Neuronal stem cell (in vitro differentiated cells): Measurements from ENCODE around the gene ZSCAN25.
A peak's percentile ranks its signal among the peaks of the same experiment; 100 is the strongest.

Experiments used
- DNase-seq: peaks from one replicate; pipeline ENCODE4 v3.0.0-alpha.2; 2013; ENCODE audit warnings: low spot score
- H2AFZ ChIP-seq: one replicate; pipeline ENCODE4 v1.6.1; 2013; ENCODE audit warnings: mild to moderate bottlenecking, low read length, inconsistent platforms
- H2AK5ac ChIP-seq: 2 replicates; pipeline ENCODE4 v1.6.1; 2013; ENCODE audit warnings: low read depth, mild to moderate bottlenecking, inconsistent platforms, low read length, moderate library complexity, mixed read lengths
- H2BK120ac ChIP-seq: 2 replicates; pipeline ENCODE4 v1.6.1; 2013; ENCODE audit warnings: low read depth, mild to moderate bottlenecking, inconsistent platforms, low read length, moderate library complexity, mixed read lengths
- H2BK12ac ChIP-seq: one replicate; pipeline ENCODE4 v1.6.1; 2013; ENCODE audit warnings: low read length, inconsistent platforms
- H2BK15ac ChIP-seq: 2 replicates; pipeline ENCODE4 v1.6.1; 2013; ENCODE audit warnings: mild to moderate bottlenecking, low read length, inconsistent platforms, mixed read lengths
- H2BK5ac ChIP-seq: one replicate; pipeline ENCODE4 v1.6.1; 2013; ENCODE audit warnings: inconsistent platforms, mild to moderate bottlenecking, low read length, moderate library complexity
- H3K14ac ChIP-seq: one replicate; pipeline ENCODE4 v1.6.1; 2013; ENCODE audit warnings: low read length, inconsistent platforms
- H3K18ac ChIP-seq: 2 replicates; pipeline ENCODE4 v1.6.1; 2013; ENCODE audit warnings: low read length, inconsistent platforms
- H3K23ac ChIP-seq: 2 replicates; pipeline ENCODE4 v1.6.1; 2013; ENCODE audit warnings: low read depth, mild to moderate bottlenecking, mixed read lengths, low read length, inconsistent platforms; ENCODE audit not compliant: poor library complexity
- H3K27ac ChIP-seq: replicated peaks from 3 replicates; pipeline ENCODE4 v1.5.1; 2013; ENCODE audit warnings: low read length, inconsistent platforms
- H3K27me3 ChIP-seq, 3 experiments: 2 replicates each; pipeline ENCODE4 v1.6.1; 2013; ENCODE audit warnings: low read length in 3 of 3, mild to moderate bottlenecking in 2 of 3, inconsistent platforms in 1 of 3, low read depth in 1 of 3, mixed read lengths in 1 of 3, moderate library complexity in 1 of 3; ENCODE audit not compliant: control insufficient read depth in 3 of 3, insufficient read depth in 3 of 3
- H3K36me3 ChIP-seq, 2 donors: replicated peaks in 1 of 2; 2 replicates each; pipeline ENCODE4 v1.6.1; 2013; ENCODE audit warnings: low read length in 2 of 2; ENCODE audit not compliant: control insufficient read depth in 2 of 2, insufficient read depth in 2 of 2
- H3K4ac ChIP-seq: 2 replicates; pipeline ENCODE4 v1.6.1; 2013; ENCODE audit warnings: inconsistent platforms, mild to moderate bottlenecking, low read length, moderate library complexity
- H3K4me1 ChIP-seq, 2 donors: 1 replicate in 1 of 2; 2 replicates in 1 of 2; pipeline ENCODE4 v1.6.1; 2013; ENCODE audit warnings: low read length in 2 of 2, low read depth in 1 of 2; ENCODE audit not compliant: control insufficient read depth in 2 of 2, insufficient read depth in 1 of 2
- H3K4me2 ChIP-seq: one replicate; pipeline ENCODE4 v1.6.1; 2013; ENCODE audit warnings: mild to moderate bottlenecking, low read length, inconsistent platforms; ENCODE audit not compliant: insufficient read depth, poor library complexity, severe bottlenecking
- H3K4me3 ChIP-seq, 2 donors: 2 replicates each; pipeline ENCODE4 v1.5.1; 2013; ENCODE audit warnings: low read length in 2 of 2, mild to moderate bottlenecking in 2 of 2, inconsistent platforms in 1 of 2, moderate library complexity in 1 of 2
- H3K79me1 ChIP-seq: one replicate; pipeline ENCODE4 v1.6.1; 2013; ENCODE audit warnings: low read depth, mild to moderate bottlenecking, inconsistent platforms, low read length, moderate library complexity
- H3K9ac ChIP-seq: one replicate; pipeline ENCODE4 v1.6.1; 2013; ENCODE audit warnings: mild to moderate bottlenecking, low read depth, low read length, inconsistent platforms; ENCODE audit not compliant: poor library complexity
- H3K9me3 ChIP-seq, 2 donors: replicated peaks in 1 of 2; 2 replicates each; pipeline versions ENCODE3 to v1.6.1; 2013; ENCODE audit warnings: low read length in 2 of 2, mild to moderate bottlenecking in 2 of 2, inconsistent platforms in 1 of 2, low read depth in 1 of 2, mixed read lengths in 1 of 2, moderate library complexity in 1 of 2; ENCODE audit not compliant: control insufficient read depth in 2 of 2, insufficient read depth in 1 of 2
- H4K8ac ChIP-seq: one replicate; pipeline ENCODE4 v1.6.1; 2013; ENCODE audit warnings: low read depth, mild to moderate bottlenecking, inconsistent platforms, low read length, moderate library complexity
- H4K91ac ChIP-seq: one replicate; pipeline ENCODE4 v1.6.1; 2013; ENCODE audit warnings: low read length, low read depth, mild to moderate bottlenecking, inconsistent platforms; ENCODE audit not compliant: poor library complexity
- WGBS, 2 donors: extraction: QIAGEN DNeasy Blood & Tissue Kit; methylation state at CpG; one replicate each; pipeline ENCODE4 v1.1.7; 2013; ENCODE audit warnings: missing lambda C conversion rate in 2 of 2, mixed read lengths in 1 of 2; ENCODE audit not compliant: insufficient read length in 2 of 2, insufficient replicate concordance in 1 of 2; ENCODE audit errors: extremely low coverage in 2 of 2; 5-methylcytosine and 5-hydroxymethylcytosine counted together

Gene ZSCAN25

GRCh38 chr7:99623091-99623693 lies 6.4 kb downstream of the ZSCAN25 start:
- H3K4me2 ChIP-seq: no peak overlapping the region
- no peak for DNase-seq
- H3K27me3 ChIP-seq: no peaks in the 10 kb centered on the region
- no peak overlapping the region for H3K4ac ChIP-seq
- no peak overlapping the region for H3K4me3 ChIP-seq
- no peaks in the 10 kb centered on the region for H3K4me1 ChIP-seq
- H3K9ac ChIP-seq: no peak overlapping the region
- H2AK5ac ChIP-seq: no peak overlapping the region
- no peaks in the 10 kb centered on the region for H3K9me3 ChIP-seq
- no peak overlapping the region for H2BK5ac ChIP-seq
- no peak overlapping the region for H4K91ac ChIP-seq
- no peak overlapping the region for H2BK12ac ChIP-seq
- no peak overlapping the region for H4K8ac ChIP-seq
- peaks cover 61 to 99% of the 10 kb centered on the region in 2 donors for H3K36me3 ChIP-seq
- H2BK15ac ChIP-seq: no peak overlapping the region
- H3K18ac ChIP-seq: no peak overlapping the region
- H2BK120ac ChIP-seq: no peak overlapping the region
- no peak overlapping the region for H3K14ac ChIP-seq
- no peak overlapping the region for H2AFZ ChIP-seq
- no peak overlapping the region for H3K23ac ChIP-seq
- no CpG with 5 or more reads among the region's 7 CpGs for WGBS, 2 donors
- no peak overlapping the region for H3K27ac ChIP-seq
- H3K79me1 ChIP-seq: peaks cover 2% of the 10 kb centered on the region

GRCh38 chr7:99623702-99624447 lies 7.1 kb downstream of the ZSCAN25 start:
- Histone ChIP-seq H3K9ac (no peak overlapping the region), H3K4me3 (no peak overlapping the region), H4K8ac (no peak overlapping the region), H3K4me1 (no peaks in the 10 kb centered on the region), H3K23ac (no peak overlapping the region), H3K4me2 (no peak overlapping the region), H3K14ac (no peak overlapping the region), H4K91ac (no peak overlapping the region), H2AFZ (no peak overlapping the region), H3K18ac (no peak overlapping the region), H2BK120ac (no peak overlapping the region), H2BK12ac (no peak overlapping the region), H3K9me3 (no peaks in the 10 kb centered on the region), H3K27me3 (no peaks in the 10 kb centered on the region), H3K79me1 (peaks cover 2% of the 10 kb centered on the region), H3K36me3 (peaks cover 58 to 99% of the 10 kb centered on the region in 2 donors), H2BK5ac (no peak overlapping the region), H2BK15ac (no peak overlapping the region), H3K27ac (no peak overlapping the region), H2AK5ac (no peak overlapping the region), H3K4ac (no peak overlapping the region)
- WGBS, 2 donors: no CpG with 5 or more reads among the region's 9 CpGs
- DNase-seq: no peak

GRCh38 chr7:99624484-99624883 lies 7.7 kb downstream of the ZSCAN25 start:
- Histone ChIP-seq H3K27me3 (no peaks in the 10 kb centered on the region), H2AFZ (no peak overlapping the region), H3K14ac (no peak overlapping the region), H3K36me3 (peaks cover 59 to 99% of the 10 kb centered on the region in 2 donors), H2BK5ac (no peak overlapping the region), H3K9ac (peak overlapping the region; percentile 39), H2BK15ac (no peak overlapping the region), H3K4me2 (no peak overlapping the region), H2AK5ac (no peak overlapping the region), H3K9me3 (no peaks in the 10 kb centered on the region), H2BK12ac (no peak overlapping the region), H2BK120ac (no peak overlapping the region), H3K27ac (no peak overlapping the region), H3K4me1 (no peaks in the 10 kb centered on the region), H3K4ac (no peak overlapping the region), H3K18ac (no peak overlapping the region), H4K91ac (no peak overlapping the region), H3K4me3 (no peak overlapping the region), H4K8ac (no peak overlapping the region), H3K79me1 (peaks cover 2% of the 10 kb centered on the region), H3K23ac (no peak overlapping the region)
- DNase-seq: no peak
- WGBS, 2 donors: no CpG with 5 or more reads among the region's 16 CpGs

GRCh38 chr7:99625321-99625720 lies 8.6 kb downstream of the ZSCAN25 start:
- no CpG with 5 or more reads among the region's 5 CpGs for WGBS, 2 donors
- H2BK12ac ChIP-seq: no peak overlapping the region
- no peak overlapping the region for H3K4me2 ChIP-seq
- no peak for DNase-seq
- H4K8ac ChIP-seq: no peak overlapping the region
- no peak overlapping the region for H2BK5ac ChIP-seq
- H3K27ac ChIP-seq: no peak overlapping the region
- H3K27me3 ChIP-seq: no peaks in the 10 kb centered on the region
- H3K79me1 ChIP-seq: peaks cover 2% of the 10 kb centered on the region
- H3K9ac ChIP-seq: no peak overlapping the region
- H3K23ac ChIP-seq: no peak overlapping the region
- H3K9me3 ChIP-seq: no peaks in the 10 kb centered on the region
- no peak overlapping the region for H4K91ac ChIP-seq
- no peak overlapping the region for H3K4ac ChIP-seq
- no peak overlapping the region for H2AK5ac ChIP-seq
- H3K36me3 ChIP-seq: peaks cover 59 to 99% of the 10 kb centered on the region in 2 donors
- H3K14ac ChIP-seq: no peak overlapping the region
- H2BK120ac ChIP-seq: no peak overlapping the region
- no peak overlapping the region for H2AFZ ChIP-seq
- no peak overlapping the region for H2BK15ac ChIP-seq
- H3K4me1 ChIP-seq: no peaks in the 10 kb centered on the region
- no peak overlapping the region for H3K18ac ChIP-seq
- H3K4me3 ChIP-seq: no peak overlapping the region
